HepG2 (cell line): ENCODE data around the gene MGST2. TPM values are rescaled to one million over a fixed set of nuclear protein-coding genes. Genes with fewer than 3 reads are reported as not detected.

Experiments
- CHD2 ChIP-seq: IDR thresholded peaks from 2 replicates; pipeline ENCODE4 v1.6.1; 2011; ENCODE audit warnings: low read depth, low read length, improper control_type of control experiment
- CREM ChIP-seq, 2 experiments: sonication (generic) in 1 of 2; formaldehyde crosslinking in 1 of 2; IDR thresholded peaks; 2 replicates each; pipeline versions ENCODE4 v1.4.0 to v1.6.1; 2016 to 2020; ENCODE audit warnings: antibody characterized with exemption in 1 of 2, mild to moderate bottlenecking in 1 of 2, missing genetic modification reagents in 1 of 2
- FOXO1 ChIP-seq: sonication (generic); formaldehyde crosslinking; IDR thresholded peaks from 2 replicates; pipeline ENCODE4 v1.4.0; 2020; ENCODE audit warnings: missing genetic modification reagents
- HNF4G ChIP-seq, 2 experiments: sonication (generic) in 1 of 2; formaldehyde crosslinking in 1 of 2; IDR thresholded peaks; 2 replicates each; pipeline versions ENCODE4 v1.4.0 to v1.6.1; 2011 to 2020; ENCODE audit warnings: borderline replicate concordance in 2 of 2, low read depth in 2 of 2, mild to moderate bottlenecking in 2 of 2, low read length in 1 of 2, missing genetic modification reagents in 1 of 2, moderate library complexity in 1 of 2
- JDP2 ChIP-seq: sonication (generic); formaldehyde crosslinking; IDR thresholded peaks from 2 replicates; pipeline ENCODE4 v1.8.1; 2022; ENCODE audit warnings: missing genetic modification reagents, borderline replicate concordance
- KAT7 ChIP-seq: IDR thresholded peaks from 2 replicates; pipeline ENCODE4 v1.6.1; 2018; ENCODE audit warnings: borderline replicate concordance, missing compliant biosample characterization
- MXI1 ChIP-seq: IDR thresholded peaks from 3 replicates; pipeline ENCODE4 v1.6.1; 2012; ENCODE audit warnings: low read depth, low read length, inconsistent platforms, borderline replicate concordance
- PRPF4 ChIP-seq: fragments of 200-400 bp; formaldehyde crosslinking; IDR thresholded peaks from 2 replicates; pipeline ENCODE4 v1.6.1; 2016; ENCODE audit warnings: low read length, low read depth; ENCODE audit not compliant: poor library complexity, severe bottlenecking
- RARA ChIP-seq: IDR thresholded peaks from 2 replicates; pipeline ENCODE4 v1.6.1; 2016; ENCODE audit warnings: missing genetic modification reagents, missing compliant biosample characterization
- SPEN ChIP-seq: sonication (generic); formaldehyde crosslinking; IDR thresholded peaks from 2 replicates; pipeline ENCODE4 v1.5.1; 2020; ENCODE audit warnings: low read depth, mild to moderate bottlenecking, missing genetic modification reagents
- YEATS4 ChIP-seq: sonication (generic); formaldehyde crosslinking; IDR thresholded peaks from 2 replicates; pipeline ENCODE4 v1.4.0; 2020; ENCODE audit warnings: missing genetic modification reagents, borderline replicate concordance
- polyA plus RNA-seq, 8 experiments: library from polyadenylated mRNA; depleted of rRNA in 3 of 8; stranded (reverse) in 7 of 8; unstranded in 1 of 8; fragments of >200 nt; fragmentation: Illumina TruSeq in 4 of 8; extraction: Trizol in 4 of 8; gene quantifications; 2 replicates each; pipeline versions ENCODE4 v1.2.1 to v1.2.3, GENCODE V29; 2011 to 2016; ENCODE audit warnings: low read depth in 4 of 8, missing spikeins in 1 of 8, mixed read lengths in 1 of 8; ENCODE audit not compliant: insufficient read depth in 1 of 8
- total RNA-seq, 5 experiments: library from RNA; depleted of rRNA; stranded (reverse); fragments of >200 nt; fragmentation: Illumina TruSeq; extraction: Trizol; gene quantifications; 2 replicates each; pipeline ENCODE4 v1.2.3, GENCODE V29; 2016; ENCODE audit warnings: low read depth in 1 of 5
- TF ChIP-seq, protein P1 (sequence below): sonication (generic); formaldehyde crosslinking; IDR thresholded peaks from 2 replicates; pipeline ENCODE4 v1.8.0; 2022; ENCODE audit warnings: mild to moderate bottlenecking, missing genetic modification reagents; ENCODE audit not compliant: insufficient replicate concordance
- TF ChIP-seq, protein P2 (sequence below): sonication (generic); formaldehyde crosslinking; IDR thresholded peaks from 2 replicates; pipeline ENCODE4 v1.4.0; 2020; ENCODE audit warnings: missing genetic modification reagents, borderline replicate concordance
- TF ChIP-seq, protein P3 (sequence below), 2 experiments: IDR thresholded peaks; 2 replicates each; pipeline ENCODE4 v1.6.1; 2011 to 2012; ENCODE audit warnings: low read length in 2 of 2, borderline replicate concordance in 1 of 2, low read depth in 1 of 2, mild to moderate bottlenecking in 1 of 2, moderate library complexity in 1 of 2
- TF ChIP-seq, protein P4 (sequence below): sonication (generic); formaldehyde crosslinking; IDR thresholded peaks from 2 replicates; pipeline ENCODE4 v1.5.1; 2020; ENCODE audit warnings: missing genetic modification reagents, mild to moderate bottlenecking, borderline replicate concordance
- TF ChIP-seq, protein P5 (sequence below): sonication (generic); formaldehyde crosslinking; IDR thresholded peaks from 2 replicates; pipeline ENCODE4 v1.5.0; 2020; ENCODE audit warnings: mild to moderate bottlenecking, missing genetic modification reagents

The MGST2 gene
- total and polyA plus RNA-seq, 2 of the 13 experiments (the other 11 are each of a cell fraction or from before 2014, with no cell fraction given), result 205 to 416 TPM

DNA sequence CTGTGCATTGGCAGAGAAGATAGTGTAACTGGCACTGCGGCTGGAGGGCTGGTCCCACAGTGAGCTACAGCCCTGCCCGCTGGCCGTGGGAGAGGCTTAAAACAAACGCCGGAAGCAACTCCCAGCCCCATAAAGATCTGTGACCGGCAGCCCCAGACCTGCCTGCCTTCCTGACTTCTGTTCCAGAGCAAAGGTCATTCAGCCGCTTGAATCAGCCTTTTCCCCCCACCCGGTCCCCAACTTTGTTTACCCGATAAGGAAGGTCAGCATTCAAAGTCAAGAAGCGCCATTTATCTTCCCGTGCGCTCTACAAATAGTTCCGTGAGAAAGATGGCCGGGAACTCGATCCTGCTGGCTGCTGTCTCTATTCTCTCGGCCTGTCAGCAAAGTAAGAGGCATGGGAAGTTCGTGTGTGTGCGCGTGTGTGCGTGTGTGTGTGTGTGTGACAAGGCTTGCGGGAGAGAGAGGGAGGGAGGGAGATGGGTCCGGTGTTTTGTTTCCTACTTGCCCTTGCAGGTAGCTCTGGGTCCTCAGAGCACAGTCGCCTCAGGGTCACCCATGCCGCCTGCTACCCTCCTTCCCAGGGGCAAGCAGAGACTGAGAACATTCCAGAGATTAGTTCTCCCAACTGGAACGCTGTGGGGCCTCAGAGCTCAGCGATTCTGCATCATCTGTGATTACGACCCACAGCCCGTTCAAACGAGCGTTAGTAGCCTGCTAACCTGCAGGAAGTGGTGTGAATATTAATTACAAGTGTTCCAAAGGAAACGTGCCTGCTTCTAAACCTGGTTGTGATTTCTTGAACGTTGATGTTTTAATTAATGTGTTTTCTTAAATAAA lies at the start of gene MGST2 (continued):
- TF ChIP-seq, protein P1, sequence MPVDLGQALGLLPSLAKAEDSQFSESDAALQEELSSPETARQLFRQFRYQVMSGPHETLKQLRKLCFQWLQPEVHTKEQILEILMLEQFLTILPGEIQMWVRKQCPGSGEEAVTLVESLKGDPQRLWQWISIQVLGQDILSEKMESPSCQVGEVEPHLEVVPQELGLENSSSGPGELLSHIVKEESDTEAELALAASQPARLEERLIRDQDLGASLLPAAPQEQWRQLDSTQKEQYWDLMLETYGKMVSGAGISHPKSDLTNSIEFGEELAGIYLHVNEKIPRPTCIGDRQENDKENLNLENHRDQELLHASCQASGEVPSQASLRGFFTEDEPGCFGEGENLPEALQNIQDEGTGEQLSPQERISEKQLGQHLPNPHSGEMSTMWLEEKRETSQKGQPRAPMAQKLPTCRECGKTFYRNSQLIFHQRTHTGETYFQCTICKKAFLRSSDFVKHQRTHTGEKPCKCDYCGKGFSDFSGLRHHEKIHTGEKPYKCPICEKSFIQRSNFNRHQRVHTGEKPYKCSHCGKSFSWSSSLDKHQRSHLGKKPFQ (CRISPR knock-in tag), result peak; percentile 65
- TF ChIP-seq, protein P2, sequence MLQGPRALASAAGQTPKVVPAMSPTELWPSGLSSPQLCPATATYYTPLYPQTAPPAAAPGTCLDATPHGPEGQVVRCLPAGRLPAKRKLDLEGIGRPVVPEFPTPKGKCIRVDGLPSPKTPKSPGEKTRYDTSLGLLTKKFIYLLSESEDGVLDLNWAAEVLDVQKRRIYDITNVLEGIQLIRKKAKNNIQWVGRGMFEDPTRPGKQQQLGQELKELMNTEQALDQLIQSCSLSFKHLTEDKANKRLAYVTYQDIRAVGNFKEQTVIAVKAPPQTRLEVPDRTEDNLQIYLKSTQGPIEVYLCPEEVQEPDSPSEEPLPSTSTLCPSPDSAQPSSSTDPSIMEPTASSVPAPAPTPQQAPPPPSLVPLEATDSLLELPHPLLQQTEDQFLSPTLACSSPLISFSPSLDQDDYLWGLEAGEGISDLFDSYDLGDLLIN (CRISPR knock-in tag), result peak; percentile 74; the same call in 1 of the 2 replicates
- TF ChIP-seq HNF4G (IDR thresholded peaks at IDR 0.05; ENCODE audit: borderline replicate concordance, low read depth, low read length) (peak; percentile 98), HNF4G (CRISPR knock-in tag; IDR thresholded peaks at IDR 0.05; ENCODE audit: borderline replicate concordance, low read depth) (peak; percentile 97), YEATS4 (CRISPR knock-in tag) (peak; percentile 80; the same call in 1 of the 2 replicates), SPEN (peak; percentile 78; the same call in 1 of the 2 replicates), FOXO1 (CRISPR knock-in tag) (peak; percentile 94), KAT7 (peak; percentile 65), RARA (CRISPR knock-in tag) (peak; percentile 92), JDP2 (no peak), PRPF4 (no peak), MXI1 (peak; percentile 65; the same call in 1 of the 3 replicates), CHD2 (0 out of 2 replicates have a peak, but pooled peaks have one; percentile 14), CREM (IDR thresholded peaks at IDR 0.05) (peak; percentile 88), CREM (CRISPR knock-in tag; IDR thresholded peaks at IDR 0.05) (no peak)
- TF ChIP-seq, protein P3, sequence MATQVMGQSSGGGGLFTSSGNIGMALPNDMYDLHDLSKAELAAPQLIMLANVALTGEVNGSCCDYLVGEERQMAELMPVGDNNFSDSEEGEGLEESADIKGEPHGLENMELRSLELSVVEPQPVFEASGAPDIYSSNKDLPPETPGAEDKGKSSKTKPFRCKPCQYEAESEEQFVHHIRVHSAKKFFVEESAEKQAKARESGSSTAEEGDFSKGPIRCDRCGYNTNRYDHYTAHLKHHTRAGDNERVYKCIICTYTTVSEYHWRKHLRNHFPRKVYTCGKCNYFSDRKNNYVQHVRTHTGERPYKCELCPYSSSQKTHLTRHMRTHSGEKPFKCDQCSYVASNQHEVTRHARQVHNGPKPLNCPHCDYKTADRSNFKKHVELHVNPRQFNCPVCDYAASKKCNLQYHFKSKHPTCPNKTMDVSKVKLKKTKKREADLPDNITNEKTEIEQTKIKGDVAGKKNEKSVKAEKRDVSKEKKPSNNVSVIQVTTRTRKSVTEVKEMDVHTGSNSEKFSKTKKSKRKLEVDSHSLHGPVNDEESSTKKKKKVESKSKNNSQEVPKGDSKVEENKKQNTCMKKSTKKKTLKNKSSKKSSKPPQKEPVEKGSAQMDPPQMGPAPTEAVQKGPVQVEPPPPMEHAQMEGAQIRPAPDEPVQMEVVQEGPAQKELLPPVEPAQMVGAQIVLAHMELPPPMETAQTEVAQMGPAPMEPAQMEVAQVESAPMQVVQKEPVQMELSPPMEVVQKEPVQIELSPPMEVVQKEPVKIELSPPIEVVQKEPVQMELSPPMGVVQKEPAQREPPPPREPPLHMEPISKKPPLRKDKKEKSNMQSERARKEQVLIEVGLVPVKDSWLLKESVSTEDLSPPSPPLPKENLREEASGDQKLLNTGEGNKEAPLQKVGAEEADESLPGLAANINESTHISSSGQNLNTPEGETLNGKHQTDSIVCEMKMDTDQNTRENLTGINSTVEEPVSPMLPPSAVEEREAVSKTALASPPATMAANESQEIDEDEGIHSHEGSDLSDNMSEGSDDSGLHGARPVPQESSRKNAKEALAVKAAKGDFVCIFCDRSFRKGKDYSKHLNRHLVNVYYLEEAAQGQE (IDR thresholded peaks at IDR 0.05; ENCODE audit: borderline replicate concordance in 1 of 2, low read depth in 1 of 2, low read length in 2 of 2), result peak in 1 of 2 experiments; percentile 75; a peak in 2 of 4 replicates
- TF ChIP-seq, protein P4, sequence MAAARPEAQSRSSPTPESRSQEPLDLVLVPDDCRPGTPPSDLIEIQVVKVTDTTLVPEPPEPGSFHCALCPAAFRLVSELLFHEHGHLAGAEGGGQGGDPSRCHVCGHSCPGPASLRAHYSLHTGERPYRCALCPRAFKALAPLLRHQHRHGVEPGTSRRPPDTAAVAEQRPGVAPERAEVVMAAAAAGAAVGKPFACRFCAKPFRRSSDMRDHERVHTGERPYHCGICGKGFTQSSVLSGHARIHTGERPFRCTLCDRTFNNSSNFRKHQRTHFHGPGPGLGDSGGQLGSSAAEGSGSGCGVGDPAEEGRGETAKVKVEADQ (CRISPR knock-in tag), result peak; percentile 74; the same call in 1 of the 2 replicates
- TF ChIP-seq, protein P5, sequence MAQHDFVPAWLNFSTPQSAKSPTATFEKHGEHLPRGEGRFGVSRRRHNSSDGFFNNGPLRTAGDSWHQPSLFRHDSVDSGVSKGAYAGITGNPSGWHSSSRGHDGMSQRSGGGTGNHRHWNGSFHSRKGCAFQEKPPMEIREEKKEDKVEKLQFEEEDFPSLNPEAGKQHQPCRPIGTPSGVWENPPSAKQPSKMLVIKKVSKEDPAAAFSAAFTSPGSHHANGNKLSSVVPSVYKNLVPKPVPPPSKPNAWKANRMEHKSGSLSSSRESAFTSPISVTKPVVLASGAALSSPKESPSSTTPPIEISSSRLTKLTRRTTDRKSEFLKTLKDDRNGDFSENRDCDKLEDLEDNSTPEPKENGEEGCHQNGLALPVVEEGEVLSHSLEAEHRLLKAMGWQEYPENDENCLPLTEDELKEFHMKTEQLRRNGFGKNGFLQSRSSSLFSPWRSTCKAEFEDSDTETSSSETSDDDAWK (CRISPR knock-in tag), result no peak
